Amniotic epithelial cell (primary cell): Measurements from ENCODE around the gene GRWD1.

Source experiments
- DNase-seq: peaks from one replicate; pipeline ENCODE4 v3.0.0-alpha.2; 2010; ENCODE audit warnings: low read depth

GRWD1 gene

GRCh38 chr19:48456864-48457263, 11.1 kb downstream of the GRWD1 start:
- no peak for DNase-seq

- DNase-seq = peak; percentile 71
Observed at GRCh38 chr19:48458016-48458415, 12.2 kb downstream of the GRWD1 start.

GRCh38 chr19:48461651-48461981, 15.8 kb downstream of the GRWD1 start:
- DNase-seq = no peak

GRCh38 chr19:48461982-48462655, 16.3 kb downstream of the GRWD1 start:
- DNase-seq = peak; percentile 24

GRCh38 chr19:48465215-48465614, 19.4 kb downstream of the GRWD1 start:
- no peak for DNase-seq

- DNase-seq = peak; percentile 55
Observed at GRCh38 chr19:48466561-48467325, 21.0 kb downstream of the GRWD1 start.

- peak; percentile 100 for DNase-seq
Observed at GRCh38 chr19:48468772-48469288, 23.0 kb downstream of the GRWD1 start.

GRCh38 chr19:48469289-48469881, 23.6 kb downstream of the GRWD1 start, which contains the start of gene CYTH2:
TSS of gene CYTH2 (plus strand) at chr19:48469369. CDS start at chr19:48469508, 139 bp downstream.
- DNase-seq = peak; percentile 69

- no peak for DNase-seq
Observed at GRCh38 chr19:48469934-48470680, 24.3 kb downstream of the GRWD1 start.

- DNase-seq = no peak
Observed at GRCh38 chr19:48470856-48471255, 25.1 kb downstream of the GRWD1 start.

- no peak for DNase-seq
Observed at GRCh38 chr19:48471836-48472235, 26.1 kb downstream of the GRWD1 start.

- no peak for DNase-seq
Observed at GRCh38 chr19:48473161-48473966, 27.6 kb downstream of the GRWD1 start.

GRCh38 chr19:48474084-48474592, 28.4 kb downstream of the GRWD1 start:
- no peak for DNase-seq

GRCh38 chr19:48475369-48476068, 29.7 kb downstream of the GRWD1 start:
- no peak for DNase-seq

- no peak for DNase-seq
Observed at GRCh38 chr19:48476176-48476575, 30.4 kb downstream of the GRWD1 start.

- no peak for DNase-seq
Observed at GRCh38 chr19:48477067-48477685, 31.4 kb downstream of the GRWD1 start.

- DNase-seq = no peak
Observed at GRCh38 chr19:48477698-48478338, 32.0 kb downstream of the GRWD1 start.

GRCh38 chr19:48478339-48479256, 32.8 kb downstream of the GRWD1 start:
- DNase-seq = no peak
